HG02610 (cell line): ENCODE results near the gene CRYGD.
"Not testable (repeated sequence)": the region's sequence is repeated elsewhere in the genome, so short reads cannot be mapped to it uniquely, and the experiment has no call there.

Experiments
- ATAC-seq: cut with Tn5 transposase; IDR thresholded peaks from one replicate; pipeline ENCODE4 v1.9.1; 2021; ENCODE audit warnings: mild to moderate bottlenecking, moderate library complexity; ENCODE audit not compliant: unreplicated experiment

The CRYGD gene

DNA sequence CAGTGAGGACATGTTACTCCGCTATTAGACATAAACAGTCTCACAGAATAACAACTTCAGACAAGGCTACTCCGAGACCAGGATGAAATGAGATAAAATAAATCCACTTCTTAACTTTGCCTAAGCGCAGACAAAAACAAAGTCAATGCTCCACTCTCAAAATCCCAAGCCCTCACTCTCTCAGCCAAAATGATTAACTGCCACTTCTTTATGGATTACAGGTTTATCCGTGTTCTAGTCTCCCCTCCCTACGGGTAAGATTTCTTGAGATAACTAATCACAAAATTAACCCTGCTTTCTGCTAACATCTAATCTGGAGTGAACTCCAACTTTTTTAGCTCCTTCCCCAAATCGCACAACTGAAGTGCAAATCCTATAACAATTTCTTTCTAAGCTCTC lies 6.4 kb upstream of the CRYGD start:
- no peak for ATAC-seq

DNA sequence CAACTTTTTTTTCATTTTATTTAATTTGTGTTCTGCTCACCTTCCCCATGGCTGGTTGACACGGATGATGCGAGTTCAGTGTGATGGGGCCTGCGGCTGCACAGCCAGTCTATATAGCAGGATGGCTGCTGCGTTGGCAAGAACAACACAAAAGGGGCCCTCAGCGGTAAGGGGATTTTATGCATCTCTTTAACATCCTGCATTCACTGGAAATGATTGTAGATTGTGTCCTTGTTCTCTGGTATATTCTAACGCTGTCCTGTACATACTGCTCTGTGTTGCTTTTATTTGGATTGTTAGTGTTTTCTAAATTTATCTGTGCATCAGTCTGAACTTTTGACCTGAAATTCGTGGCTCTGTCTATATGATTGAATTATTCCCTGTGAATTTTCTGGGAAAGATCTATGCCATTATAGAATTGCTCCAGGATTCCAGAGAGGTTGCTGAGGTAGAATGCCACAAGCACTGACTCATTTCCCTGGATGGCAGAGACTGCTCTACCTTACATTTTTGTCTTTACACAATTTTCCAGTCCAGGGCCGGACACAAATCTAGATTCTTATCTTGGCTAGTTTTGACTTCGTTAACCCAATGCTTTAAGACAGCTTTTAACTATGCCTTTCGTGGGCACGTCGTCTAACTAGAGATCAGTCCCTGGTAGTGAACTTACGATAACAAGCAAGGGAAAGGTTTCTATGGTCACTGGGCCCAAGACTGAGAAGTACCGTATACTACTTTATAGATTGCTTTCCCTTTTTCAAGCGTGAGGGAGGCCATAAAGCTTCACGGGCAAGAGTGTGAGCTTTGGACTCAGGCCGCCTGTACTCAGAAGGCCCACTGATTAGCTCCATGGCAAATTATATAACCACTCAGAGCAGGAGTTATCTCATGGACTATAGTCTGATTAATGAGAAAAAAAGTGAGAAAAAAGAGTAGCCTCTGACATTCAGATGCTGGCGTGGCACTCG lies 5.7 kb upstream of the CRYGD start, which contains the start of gene CRYGC:
TSS of gene CRYGC (minus strand) at position 85 of the 968 bp plus-strand sequence. CDS start at position 49, 36 bp downstream.
- ATAC-seq, result no peak

DNA sequence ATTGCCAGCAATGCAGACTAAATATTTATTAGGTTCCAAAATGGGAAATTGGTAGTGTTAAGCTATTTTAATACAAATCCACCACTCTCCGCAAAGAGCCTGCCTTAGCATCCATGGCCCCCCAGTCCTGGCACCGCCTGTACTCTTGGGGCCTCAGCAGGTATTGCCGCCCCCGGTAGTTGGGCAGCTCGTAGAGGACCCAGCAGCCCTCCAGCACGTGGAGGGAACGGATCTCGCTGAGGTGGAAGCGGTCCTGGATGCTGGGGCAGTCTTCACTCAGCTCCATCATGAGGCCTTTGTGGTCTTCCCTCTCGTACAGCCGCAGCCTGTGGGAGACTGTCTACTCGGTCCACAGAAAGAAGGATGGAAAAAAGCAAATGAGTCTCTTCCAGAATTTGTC lies 3.8 kb upstream of the CRYGD start:
- no peak for ATAC-seq

DNA sequence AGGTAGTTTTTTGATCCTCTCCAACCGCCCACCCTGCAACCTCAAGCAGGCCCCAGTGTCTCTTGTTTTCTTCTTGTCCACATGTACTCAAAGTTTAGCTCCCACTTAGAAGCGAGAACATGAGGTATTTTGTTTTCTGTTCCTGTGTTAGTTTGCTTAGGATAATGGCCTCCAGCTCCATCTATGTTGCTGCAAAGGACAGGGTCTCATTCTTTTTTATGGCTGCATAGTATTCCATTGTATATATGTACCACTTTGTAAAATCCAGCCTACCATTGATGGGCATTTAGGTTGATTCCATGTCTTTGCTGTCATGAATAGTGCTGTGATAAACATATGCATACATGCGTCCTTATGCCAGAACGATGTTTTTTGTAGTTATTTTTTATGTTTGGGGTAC lies 2.8 kb upstream of the CRYGD start:
- no peak for ATAC-seq

DNA sequence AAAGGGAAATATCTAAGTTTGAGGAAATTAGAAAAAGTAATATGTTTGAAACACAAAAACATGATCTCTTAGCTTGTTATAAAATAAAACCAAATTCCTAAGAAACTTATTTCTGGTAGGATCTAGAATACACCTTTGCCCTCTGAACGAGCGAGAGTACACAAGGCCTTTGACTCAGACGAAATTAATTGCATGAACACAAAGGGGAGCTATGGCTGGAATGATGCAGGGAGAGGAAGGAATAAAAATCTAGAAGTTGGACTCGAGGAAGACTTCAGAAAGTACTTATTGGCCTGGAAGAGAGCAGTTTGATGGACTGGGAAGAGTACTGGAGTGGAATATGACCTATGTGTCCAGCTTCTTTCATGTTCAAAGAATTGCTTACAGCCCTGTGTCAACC lies 927 bp upstream of the CRYGD start:
- ATAC-seq, result no peak

DNA sequence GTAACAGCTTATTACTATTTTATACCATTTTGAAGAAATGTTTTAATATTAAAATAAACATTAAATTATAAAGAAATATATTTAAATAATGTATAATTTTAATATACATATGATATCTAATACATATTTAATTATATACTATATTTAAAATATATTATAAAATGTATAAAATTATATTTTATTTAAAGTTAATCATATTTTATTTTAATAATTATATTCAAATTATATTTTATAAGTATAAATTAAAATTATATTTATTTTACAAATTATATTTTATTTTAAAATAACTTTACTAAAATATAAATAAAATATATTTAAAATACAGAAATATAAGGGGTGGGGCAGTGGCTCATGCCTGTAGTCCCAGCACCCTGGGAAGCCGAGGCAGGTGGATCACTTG lies 2.1 kb downstream of the CRYGD start:
- ATAC-seq, result no peak

DNA sequence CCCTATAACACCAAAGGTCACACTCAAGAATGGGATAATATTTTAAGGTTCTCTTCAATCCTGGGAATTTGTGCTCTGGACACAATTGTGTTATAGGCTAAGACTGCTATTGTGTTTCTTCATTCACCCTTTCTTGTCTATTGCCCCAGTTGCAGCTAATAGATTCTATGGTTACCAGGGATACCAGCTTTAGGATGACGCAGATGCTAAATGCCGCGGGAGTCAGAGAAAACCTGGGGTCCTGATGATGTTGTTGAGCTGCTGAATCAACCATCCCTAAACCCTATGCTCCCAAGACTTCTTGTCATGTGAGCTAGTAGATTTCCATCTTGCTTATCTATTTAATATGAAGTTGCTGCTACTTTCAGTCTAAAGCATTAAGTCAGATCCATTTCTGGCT lies 5.4 kb downstream of the CRYGD start:
- ATAC-seq, result no peak

DNA sequence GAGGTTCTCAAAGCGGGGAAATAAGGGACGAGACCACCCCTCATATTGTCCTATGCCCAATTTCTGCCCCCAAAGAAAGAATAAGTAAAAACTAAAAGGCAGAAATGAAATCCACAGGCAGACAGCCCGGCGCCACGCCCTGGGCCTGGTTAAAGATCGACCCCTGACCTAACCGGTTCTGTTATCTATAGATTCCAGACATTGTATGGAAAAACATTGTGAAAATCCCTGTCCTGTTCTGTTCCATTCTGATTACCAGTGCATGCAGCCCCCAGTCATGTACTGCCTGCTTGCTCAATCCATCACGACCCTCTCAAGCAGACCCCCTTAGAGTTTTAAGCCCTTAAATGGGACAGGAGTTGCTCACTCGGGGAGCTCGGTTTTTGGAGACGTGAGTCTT lies 6.9 kb downstream of the CRYGD start:
- ATAC-seq, result not testable (repeated sequence)

DNA sequence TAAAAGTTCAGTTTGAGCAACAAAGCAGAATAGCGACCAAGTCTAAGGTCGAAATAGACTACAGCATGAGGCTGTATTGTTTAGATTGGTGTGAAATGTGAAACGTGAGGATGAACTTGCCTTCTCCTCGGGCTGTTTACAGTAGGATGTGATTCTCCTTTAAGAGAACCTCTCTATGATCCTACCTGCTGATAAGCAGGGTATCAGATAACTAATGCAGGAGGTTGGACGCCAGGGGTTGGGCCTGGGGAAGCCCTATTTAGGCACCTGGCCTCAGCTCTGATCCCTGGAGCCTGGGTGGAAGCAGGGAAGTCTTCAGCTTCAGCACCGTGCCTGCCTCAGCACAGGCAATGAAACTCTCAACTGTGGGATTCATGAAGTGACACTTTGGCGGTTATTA lies 11.4 kb downstream of the CRYGD start:
- ATAC-seq, result no peak

DNA sequence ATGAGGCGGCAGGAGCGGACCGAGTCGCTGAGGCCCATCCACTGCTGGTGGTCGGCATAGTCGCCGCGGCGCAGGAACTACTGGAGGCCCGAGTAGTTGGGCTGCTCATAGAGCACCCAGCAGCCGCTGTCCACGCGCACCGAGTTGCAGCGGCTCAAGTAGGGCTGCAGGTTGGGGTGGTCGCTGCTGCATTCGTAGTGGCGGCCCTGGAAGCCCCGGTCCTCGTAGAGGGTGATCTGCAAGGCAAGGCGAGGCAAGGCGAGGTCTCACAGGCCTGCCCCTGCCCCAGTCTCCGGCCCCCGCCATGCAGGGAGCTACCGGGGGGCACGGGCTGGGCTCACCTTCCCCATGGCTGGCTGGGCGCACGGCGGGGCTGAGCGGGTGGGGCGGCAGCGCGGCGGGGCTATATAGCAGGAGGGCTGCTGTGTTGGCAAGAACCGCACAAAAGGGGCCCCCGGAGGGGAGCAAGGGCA lies 12.0 kb downstream of the CRYGD start:
- ATAC-seq, result not testable (repeated sequence)

DNA sequence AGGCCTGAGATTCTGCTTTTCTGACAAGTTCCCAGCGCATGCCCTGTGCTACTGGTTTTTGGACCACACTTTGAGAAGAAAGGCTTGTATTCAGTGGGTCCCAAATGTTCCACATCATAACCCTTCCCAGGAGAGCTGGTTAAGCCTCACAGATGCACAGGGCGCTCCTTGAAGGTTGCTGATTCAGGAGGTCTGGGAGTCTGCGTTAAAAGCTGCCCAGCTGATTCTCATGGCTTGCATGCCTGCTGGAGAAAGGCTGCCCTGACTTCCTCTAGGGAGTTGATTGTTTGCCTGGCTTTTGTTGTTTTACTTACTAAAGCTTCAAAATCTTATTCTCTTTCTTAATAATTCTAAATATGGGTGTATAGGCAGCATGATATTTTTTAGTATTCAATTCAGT lies 20.7 kb downstream of the CRYGD start:
- ATAC-seq, result no peak

DNA sequence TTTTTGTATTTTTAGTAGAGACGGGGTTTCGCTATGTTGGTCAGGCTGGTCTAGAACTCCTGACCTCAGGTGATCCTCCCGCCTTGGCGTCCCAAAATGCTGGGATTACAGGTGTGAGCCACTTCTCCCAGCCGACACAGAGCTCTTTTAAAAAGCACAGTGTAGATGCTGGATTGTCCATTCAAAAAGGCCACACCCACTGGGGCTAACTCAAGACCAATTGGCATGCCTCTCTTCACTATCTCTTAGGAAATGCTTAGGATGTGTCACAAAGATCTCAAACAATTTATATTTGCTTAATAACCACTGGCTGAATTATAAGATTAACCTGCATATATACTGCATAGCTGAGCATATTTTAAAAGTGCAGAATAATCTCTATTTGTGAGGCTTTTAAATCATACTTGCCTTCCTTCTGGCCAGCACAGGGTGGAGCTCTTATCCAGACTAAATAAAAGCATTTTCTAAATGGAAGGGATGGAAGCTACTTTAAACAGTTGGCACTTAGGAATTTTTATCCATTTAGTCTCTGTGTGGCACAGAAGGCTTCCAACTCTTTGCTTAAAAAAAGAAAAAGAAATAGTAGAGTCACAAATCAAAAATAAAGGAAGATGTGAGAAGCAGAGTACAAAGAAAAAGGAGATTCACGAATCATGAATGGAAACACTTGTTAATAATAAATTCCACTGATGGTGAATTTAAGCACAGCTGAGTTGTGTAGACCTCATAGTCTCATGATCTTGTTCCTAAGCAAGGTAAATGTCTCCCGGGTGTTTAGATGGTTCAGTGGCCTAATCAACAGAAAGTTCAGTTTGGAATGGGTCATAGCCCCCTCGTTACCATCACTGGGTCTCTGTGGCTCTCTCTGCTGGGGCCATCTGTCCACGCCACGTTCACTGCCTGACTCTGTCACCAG lies 22.4 kb downstream of the CRYGD start:
- no peak for ATAC-seq

DNA sequence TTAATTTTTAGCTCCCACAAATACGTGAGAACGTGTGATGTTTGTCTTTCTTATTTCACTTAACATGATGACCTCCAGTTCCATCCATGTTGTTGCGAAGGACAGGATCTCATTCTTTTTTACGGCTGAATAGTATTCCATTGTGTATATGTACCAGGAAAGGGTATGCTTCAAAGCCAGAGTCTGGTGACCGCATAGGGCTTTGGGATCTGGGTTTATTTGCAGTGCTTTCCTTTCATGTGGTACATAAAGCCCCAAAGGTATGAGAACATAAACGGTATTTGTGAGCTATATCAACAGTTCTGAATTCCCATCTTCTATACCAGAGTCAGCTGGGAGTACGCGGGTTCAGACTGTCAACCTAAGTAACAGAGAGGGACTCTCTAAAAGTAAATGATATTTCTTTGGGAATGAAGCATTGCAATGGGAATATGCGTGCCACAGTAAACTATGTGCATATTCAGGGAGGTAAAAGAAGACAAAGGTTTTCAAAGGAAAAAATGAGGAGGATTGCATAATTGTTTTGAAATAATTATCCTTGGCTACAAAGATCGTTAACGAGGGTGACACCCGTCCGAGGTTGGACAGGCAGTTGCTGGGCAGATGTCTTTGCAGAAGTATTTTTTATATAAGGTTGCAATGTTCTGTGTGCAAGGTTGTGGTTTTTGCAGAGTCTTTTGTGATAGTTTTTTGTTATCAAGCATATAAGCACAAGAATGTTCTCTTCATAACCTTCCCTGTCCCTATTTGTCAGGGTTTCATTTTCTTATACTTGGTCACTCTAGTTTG lies 24.4 kb downstream of the CRYGD start:
- no peak for ATAC-seq

DNA sequence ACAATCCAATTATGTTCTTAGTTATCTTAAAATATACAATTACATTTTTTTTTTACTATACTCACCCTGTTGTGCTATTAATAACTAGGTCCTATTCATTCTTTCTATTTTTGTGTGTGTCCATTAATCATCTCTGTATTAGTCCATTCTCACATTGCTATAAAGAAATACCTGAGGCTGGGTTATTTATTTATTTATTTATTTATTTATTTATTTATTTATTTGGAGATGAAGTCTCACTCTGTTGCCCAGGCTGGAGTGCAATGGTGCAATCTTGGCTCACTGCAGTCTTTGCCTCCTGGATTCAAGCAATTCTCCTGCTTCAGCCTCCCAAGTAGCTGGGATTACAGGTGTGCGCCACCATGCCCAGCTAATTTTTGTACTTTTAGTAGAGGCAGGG lies 25.6 kb downstream of the CRYGD start:
- ATAC-seq, result not testable (repeated sequence)

DNA sequence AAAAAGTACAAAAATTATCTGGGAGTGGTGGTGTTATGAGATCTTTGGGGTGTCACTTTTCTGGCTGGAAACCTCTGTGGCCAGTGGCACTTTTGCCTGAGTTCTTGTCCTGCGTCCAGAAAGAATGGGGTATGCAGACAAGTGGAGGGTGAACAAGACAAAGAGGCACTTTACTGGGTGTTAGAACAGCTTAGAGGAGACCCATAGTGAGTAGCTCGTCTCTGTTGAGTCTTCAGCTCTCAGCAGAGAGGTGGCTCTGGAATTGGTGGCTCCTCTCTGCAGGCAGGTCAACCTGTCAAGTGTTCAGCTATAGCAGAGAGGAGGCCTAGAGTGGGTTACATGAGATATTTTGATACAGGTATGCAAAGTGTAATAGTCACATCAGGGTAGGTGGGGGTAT lies 26.1 kb downstream of the CRYGD start:
- ATAC-seq, result no peak

DNA sequence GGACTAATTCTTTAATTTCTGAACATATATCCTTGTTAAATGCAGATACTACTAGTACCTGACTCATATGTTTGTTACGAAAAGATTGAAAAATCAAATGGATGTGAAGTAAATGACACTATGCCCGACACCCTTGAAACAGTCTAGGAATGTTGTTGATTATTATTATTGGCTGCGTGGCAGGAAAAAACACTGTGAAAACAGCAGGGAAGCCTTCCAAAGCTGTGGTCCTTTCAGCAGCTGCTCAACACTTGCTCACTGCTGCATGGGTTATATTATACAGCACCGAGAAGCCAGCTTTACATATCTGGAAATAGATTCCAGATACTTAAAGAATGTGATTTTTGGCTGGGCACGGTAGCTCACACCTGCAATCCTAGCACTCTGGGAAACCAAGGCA lies 26.5 kb downstream of the CRYGD start:
- ATAC-seq, result no peak

DNA sequence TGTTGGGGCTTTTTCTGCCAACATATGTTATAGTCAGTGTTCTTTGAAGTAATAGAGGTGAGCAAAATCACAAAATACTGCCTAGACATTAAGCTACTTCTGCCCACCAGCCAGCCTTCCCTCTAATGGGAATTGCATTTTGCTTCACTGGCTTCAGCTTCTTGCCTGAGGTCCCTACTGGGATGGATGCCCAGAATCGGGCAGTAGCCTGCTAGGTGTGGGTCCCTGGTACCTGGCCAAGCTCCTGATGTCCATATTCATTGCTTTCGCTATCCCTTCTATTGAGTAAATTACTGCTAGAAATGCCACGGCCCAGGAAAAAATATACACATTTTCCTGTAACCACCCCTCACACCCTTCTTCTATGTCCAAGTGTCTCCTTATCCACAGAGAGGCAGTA lies 27.0 kb downstream of the CRYGD start:
- no peak for ATAC-seq

DNA sequence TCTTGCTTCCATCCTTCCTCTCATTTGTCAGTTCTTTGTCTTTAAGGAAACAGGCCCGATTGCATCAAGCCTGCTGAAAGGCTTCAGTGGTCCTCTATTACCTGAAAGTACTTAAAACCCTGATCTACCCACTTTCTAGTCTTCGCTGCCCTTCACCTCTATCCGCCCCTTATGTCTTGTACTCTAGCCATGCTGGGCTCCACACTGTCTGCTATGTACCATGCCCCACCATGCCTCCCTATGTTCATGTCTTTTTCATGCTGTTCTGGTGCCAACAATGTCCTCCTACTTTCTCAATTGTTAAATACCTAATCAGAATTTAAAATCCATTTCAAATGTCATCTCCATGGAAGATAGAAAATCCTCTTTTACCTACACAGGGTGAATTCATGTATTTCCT lies 28.2 kb downstream of the CRYGD start:
- no peak for ATAC-seq

DNA sequence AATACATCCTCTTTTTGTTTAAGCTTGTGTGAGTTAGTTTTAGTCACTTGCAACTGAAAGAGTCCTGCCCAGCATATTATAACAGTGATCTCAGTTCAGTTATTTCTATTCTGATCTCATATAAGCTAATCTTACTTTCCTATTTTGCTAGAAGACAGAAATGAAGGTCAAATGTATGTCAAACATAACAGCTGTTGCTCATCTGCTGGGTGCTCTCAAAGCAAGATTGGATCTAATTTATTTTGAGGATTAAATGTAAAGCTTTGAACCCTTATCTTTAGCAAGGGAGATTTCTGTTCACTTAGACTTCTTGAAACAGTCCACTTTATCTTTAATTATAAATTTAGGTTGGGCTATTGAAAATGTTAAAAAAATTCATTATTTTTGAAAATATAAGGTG lies 31.2 kb downstream of the CRYGD start:
- ATAC-seq, result no peak

DNA sequence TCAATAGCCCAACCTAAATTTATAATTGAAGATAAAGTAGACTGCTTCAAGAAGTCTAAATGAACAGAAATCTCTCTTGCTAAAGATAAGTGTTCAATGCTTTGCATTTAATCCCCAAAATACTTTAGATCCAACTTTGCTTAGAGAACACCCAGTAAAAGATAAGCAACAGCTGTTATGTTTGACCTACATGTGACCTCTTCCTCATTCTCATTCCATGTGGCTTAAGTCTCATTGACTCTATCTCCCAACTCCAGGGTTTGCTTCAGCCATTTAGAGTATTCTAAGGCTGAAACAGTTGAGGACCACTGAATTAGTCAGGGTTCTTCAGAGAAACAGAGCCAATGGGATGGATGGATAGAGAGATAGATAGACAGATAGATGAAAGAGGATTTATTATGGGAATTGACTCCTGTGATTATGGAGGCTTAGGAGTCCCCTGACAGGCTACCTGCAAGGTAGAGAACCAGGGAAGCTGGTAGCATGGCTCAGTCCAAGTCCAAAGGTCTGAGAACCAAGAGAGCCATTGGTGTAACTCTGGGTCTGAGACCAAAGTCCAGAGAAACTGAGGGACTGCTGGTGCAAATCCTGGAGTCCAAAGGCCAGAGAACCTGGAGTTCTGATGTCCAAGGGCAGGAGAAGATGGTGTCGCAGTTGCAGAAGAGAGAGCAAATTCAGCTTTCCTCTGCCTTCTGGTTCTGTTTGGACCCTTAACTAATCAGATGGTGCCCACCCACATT lies 32.1 kb downstream of the CRYGD start:
- ATAC-seq, result no peak
